ENCODE data around the gene C11orf71.

Gene C11orf71, protein sequence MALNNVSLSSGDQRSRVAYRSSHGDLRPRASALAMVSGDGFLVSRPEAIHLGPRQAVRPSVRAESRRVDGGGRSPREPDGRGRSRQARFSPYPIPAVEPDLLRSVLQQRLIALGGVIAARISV

DNA sequence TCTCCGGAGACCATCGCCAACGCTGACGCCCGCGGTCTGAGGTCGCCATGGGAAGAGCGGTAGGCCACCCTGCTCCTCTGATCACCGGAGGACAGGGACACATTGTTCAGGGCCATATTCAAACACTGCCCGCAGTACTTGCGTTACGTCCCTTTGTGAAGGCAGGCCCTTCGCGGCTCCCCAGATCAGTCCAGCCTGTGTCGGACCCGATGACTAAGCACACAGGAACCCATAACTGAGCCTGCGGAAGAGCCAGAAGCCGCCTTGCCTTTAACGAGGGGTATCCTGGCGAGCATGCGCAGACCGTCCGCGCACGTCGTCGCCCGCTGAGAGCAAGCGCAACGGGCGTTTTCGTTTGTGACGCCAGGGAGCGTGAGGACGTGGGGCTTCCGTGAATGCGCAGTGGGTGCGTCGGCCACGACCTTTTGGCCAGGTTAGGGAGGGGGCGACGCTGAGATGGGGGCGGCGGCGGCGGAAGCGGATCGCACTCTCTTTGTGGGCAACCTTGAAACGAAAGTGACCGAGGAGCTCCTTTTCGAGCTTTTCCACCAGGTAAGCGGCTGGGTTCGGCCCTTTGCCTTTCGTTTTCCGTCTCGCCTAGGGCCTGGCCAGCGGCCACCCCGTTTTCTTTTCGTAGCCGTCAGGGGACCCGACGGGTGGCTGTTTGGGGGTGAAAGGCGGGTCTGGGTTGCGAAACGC lies at the start of gene C11orf71, which contains the start of gene RBM7:
Gene C11orf71, minus strand, starts transcription at position 296 of the 699 bp plus-strand sequence. Its CDS starts 180 bp downstream, at position 116.
Gene RBM7, plus strand, starts transcription at position 451 of the 699 bp plus-strand sequence. Its CDS starts 6 bp downstream, at position 457.
- H3K27me3 Mint-ChIP-seq, result no peaks in the 10 kb centered on the region
- H3K27ac Mint-ChIP-seq (ENCODE audit: low read depth), result peak within 1 kb of the TSS; percentile 98
- DNase-seq (ENCODE audit: low spot score in 2 of 2) (peak; percentile 94 to 95), ATAC-seq (replicated peaks; ENCODE audit: extremely low read depth, poor library complexity, severe bottlenecking) (peak; percentile 92)
- H3K36me3 Mint-ChIP-seq (ENCODE audit: insufficient read depth), result peaks cover 31% of the 10 kb centered on the region
- peaks cover 52% of the 10 kb centered on the region for H3K4me1 Mint-ChIP-seq
- peak within 1 kb of the TSS; percentile 89 for H3K4me3 Mint-ChIP-seq
- H3K9me3 Mint-ChIP-seq, result no peaks in the 10 kb centered on the region

DNA sequence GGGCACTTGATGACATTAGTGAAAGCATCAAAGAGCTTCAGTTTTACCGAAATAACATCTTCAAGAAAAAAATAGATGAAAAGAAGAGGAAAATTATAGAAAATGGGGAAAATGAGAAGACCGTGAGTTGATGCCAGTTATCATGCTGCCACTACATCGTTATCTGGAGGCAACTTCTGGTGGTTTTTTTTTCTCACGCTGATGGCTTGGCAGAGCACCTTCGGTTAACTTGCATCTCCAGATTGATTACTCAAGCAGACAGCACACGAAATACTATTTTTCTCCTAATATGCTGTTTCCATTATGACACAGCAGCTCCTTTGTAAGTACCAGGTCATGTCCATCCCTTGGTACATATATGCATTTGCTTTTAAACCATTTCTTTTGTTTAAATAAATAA lies 49.5 kb upstream of the C11orf71 start:
- ATAC-seq (replicated peaks; ENCODE audit: extremely low read depth, poor library complexity, severe bottlenecking) (no peak), DNase-seq (ENCODE audit: low spot score in 2 of 2) (no peak)
- Mint-ChIP-seq H3K27me3 (no peaks in the 10 kb centered on the region), H3K4me1 (peaks cover 6% of the 10 kb centered on the region), H3K36me3 (ENCODE audit: insufficient read depth) (peaks cover 14% of the 10 kb centered on the region), H3K9me3 (no peaks in the 10 kb centered on the region), H3K27ac (ENCODE audit: low read depth) (no peak overlapping the region), H3K4me3 (no peak overlapping the region)

DNA sequence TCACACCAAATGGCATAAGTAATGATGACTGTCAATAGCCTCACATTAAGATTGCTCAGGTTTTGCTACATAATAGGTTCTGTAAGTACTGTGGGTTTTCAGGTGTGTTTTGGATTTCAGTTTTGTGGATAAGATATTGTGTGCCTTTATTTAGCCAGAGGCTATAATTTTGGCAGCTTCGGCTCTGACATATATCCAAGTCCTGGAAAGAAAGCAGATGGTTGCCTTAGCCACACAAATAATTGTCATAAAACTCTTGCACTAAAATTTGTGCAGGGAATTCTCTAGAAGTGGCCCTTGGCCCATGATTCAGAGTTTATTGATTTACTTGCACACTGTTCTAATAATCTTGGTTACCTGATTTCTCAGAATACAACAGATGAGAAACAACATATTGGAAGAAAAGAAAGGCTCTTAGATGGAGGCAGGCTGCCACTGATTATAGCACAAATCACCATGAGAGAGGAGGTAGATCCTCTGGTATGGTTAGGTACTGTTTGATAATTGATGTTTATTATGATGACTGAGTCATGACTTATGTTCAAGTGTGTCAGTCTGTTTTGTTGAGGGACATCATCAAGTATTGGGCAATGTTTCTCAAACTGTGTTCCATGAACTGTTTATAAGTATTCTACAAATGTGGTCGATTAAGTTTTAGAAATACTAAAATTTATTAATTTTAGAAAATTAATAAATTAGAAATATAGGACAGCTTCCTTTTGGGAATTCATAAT lies 48.6 kb upstream of the C11orf71 start:
- Mint-ChIP-seq H3K36me3 (ENCODE audit: insufficient read depth) (peaks cover 14% of the 10 kb centered on the region), H3K4me3 (no peak overlapping the region), H3K4me1 (peaks cover 6% of the 10 kb centered on the region), H3K27ac (ENCODE audit: low read depth) (no peak overlapping the region), H3K9me3 (no peaks in the 10 kb centered on the region), H3K27me3 (no peaks in the 10 kb centered on the region)
- DNase-seq (ENCODE audit: low spot score in 2 of 2) (no peak), ATAC-seq (replicated peaks; ENCODE audit: extremely low read depth, poor library complexity, severe bottlenecking) (no peak)

DNA sequence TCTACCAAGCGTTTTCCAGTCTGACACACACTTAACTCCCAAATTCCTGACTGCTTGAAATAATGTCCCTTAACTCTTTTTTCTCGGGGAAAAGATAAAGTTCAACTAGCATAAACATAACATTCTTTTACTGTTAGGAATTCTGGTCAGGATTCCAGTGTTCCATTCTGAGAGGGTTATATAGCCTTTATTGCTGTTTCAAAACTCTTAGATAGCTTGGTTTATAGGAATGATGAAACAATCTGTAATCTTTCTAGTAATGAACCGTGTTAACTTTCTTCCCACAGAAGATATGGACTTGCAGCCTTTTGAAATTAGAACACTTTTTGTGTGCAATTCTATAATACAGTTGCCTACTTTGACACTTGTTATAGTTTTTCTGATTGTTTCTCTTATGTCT lies 47.6 kb upstream of the C11orf71 start:
- Mint-ChIP-seq H3K4me1 (peaks cover 6% of the 10 kb centered on the region), H3K4me3 (no peak overlapping the region), H3K27me3 (no peaks in the 10 kb centered on the region), H3K27ac (ENCODE audit: low read depth) (no peak overlapping the region), H3K36me3 (ENCODE audit: insufficient read depth) (peaks cover 14% of the 10 kb centered on the region), H3K9me3 (no peaks in the 10 kb centered on the region)
- no peak for DNase-seq (ENCODE audit: low spot score in 2 of 2)
- no peak for ATAC-seq (replicated peaks; ENCODE audit: extremely low read depth, poor library complexity, severe bottlenecking)

DNA sequence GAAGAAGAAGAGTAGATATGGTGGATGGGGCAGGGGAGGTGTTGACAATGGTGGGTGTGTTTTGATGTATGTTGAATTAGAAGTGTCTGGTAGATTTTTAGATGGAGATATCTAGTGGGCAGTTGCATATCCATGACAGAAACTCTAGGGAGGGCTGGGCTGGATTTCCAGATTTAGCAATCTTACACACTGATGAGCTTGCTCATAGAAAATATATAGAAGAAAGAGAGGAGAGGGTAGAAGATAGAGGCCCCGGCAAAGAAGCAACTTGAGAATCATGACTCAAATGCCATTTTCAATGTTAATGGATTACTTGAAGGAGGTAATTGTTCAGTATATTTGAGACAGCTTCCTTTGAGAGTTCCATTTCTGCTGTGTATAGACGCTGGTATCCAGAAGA lies 47.1 kb upstream of the C11orf71 start:
- no peaks in the 10 kb centered on the region for H3K27me3 Mint-ChIP-seq
- ATAC-seq (replicated peaks; ENCODE audit: extremely low read depth, poor library complexity, severe bottlenecking) (no peak), DNase-seq (ENCODE audit: low spot score in 2 of 2) (no peak)
- H3K9me3 Mint-ChIP-seq, result no peaks in the 10 kb centered on the region
- H3K4me3 Mint-ChIP-seq, result no peak overlapping the region
- H3K36me3 Mint-ChIP-seq (ENCODE audit: insufficient read depth), result peaks cover 14% of the 10 kb centered on the region
- H3K27ac Mint-ChIP-seq (ENCODE audit: low read depth), result no peak overlapping the region
- H3K4me1 Mint-ChIP-seq, result peaks cover 6% of the 10 kb centered on the region

DNA sequence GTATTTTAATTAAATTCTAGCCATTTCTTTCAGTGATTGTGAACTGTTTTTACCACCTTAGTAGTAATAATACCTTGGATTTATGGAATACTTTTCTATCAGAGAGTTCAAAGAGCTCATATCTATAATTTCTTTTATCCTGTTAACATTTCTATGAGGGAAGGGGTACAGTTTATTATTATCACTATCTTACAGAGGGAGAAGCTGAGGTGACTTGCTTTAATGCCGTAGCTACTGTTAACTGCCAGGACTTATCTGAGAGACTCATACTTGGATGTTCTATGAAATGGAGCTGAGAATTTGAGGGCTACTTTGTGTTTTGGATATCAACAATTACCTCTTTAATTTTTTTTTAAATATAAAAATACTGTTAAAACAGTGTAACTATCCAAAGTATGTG lies 42.2 kb upstream of the C11orf71 start:
- Mint-ChIP-seq H3K27ac (ENCODE audit: low read depth) (no peak overlapping the region), H3K9me3 (no peaks in the 10 kb centered on the region), H3K36me3 (ENCODE audit: insufficient read depth) (peaks cover 17% of the 10 kb centered on the region), H3K27me3 (no peaks in the 10 kb centered on the region), H3K4me3 (no peak overlapping the region), H3K4me1 (peaks cover 39% of the 10 kb centered on the region)
- no peak for ATAC-seq (replicated peaks; ENCODE audit: extremely low read depth, poor library complexity, severe bottlenecking)
- DNase-seq (ENCODE audit: low spot score in 2 of 2), result no peak

DNA sequence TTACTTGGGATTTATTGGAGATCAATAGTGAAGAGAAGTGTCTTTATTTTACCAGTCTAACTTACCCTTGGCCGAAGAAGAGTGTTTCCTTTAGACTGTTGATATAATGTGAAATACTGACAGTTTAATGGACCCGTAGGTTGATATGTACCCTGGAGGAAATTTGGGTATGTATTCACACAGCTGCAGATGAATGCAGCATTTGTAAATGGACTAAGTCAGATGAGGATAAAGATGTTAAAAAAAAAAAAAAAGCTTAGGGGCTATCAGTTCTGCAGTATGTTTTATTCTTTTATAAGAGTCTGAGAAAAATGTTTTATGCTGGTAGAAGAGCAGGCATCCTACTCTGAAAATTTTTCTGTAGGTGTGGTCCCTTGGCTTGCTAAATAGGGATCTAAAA lies 41.6 kb upstream of the C11orf71 start:
- ATAC-seq (replicated peaks; ENCODE audit: extremely low read depth, poor library complexity, severe bottlenecking), result no peak
- DNase-seq (ENCODE audit: low spot score in 2 of 2), result no peak
- no peaks in the 10 kb centered on the region for H3K27me3 Mint-ChIP-seq
- peak overlapping the region; percentile 12 for H3K27ac Mint-ChIP-seq (ENCODE audit: low read depth)
- no peaks in the 10 kb centered on the region for H3K9me3 Mint-ChIP-seq
- H3K4me1 Mint-ChIP-seq, result peaks cover 39% of the 10 kb centered on the region
- H3K4me3 Mint-ChIP-seq, result no peak overlapping the region
- H3K36me3 Mint-ChIP-seq (ENCODE audit: insufficient read depth), result peaks cover 15% of the 10 kb centered on the region

DNA sequence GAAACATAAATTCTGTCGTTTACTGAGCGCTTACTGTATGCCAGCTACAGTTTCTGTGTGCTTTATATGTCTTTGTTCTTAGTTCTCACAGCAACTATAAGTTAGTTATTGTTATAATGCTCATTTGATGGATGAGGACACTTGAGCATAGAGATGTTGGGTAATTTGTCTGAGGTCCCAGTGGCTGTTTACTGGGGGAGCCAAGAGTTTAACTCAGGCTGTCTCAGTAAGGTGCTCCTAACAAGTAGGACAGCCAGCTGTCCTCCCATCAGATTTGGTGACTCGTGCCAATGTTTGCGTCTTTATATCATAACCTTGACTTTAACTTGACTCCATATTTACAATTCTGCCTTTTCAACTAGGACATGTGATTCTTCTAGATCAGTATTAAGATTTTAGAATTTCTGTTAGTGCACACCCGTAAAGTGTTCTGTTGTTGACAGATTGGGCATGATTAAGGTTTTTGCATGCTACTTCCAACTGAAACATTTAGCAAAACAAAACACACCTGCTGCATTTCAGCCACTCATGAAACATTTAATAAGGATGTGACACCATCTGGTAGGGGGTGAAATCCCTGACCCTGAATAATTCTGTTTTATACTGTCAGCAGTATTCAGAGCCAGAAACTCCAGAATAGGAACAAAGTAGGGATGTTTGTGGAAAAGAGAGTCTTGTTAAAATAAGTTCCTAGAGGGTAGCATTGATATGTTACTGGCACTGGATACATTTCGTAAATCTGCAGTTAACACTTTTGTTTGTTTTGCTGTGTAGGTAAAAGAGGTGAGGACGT lies 40.9 kb upstream of the C11orf71 start:
- peaks cover 33% of the 10 kb centered on the region for H3K4me1 Mint-ChIP-seq
- no peak for DNase-seq (ENCODE audit: low spot score in 2 of 2)
- H3K9me3 Mint-ChIP-seq, result no peaks in the 10 kb centered on the region
- H3K4me3 Mint-ChIP-seq, result no peak overlapping the region
- no peak for ATAC-seq (replicated peaks; ENCODE audit: extremely low read depth, poor library complexity, severe bottlenecking)
- no peaks in the 10 kb centered on the region for H3K27me3 Mint-ChIP-seq
- H3K36me3 Mint-ChIP-seq (ENCODE audit: insufficient read depth), result peaks cover 10% of the 10 kb centered on the region
- H3K27ac Mint-ChIP-seq (ENCODE audit: low read depth), result peak overlapping the region; percentile 12

DNA sequence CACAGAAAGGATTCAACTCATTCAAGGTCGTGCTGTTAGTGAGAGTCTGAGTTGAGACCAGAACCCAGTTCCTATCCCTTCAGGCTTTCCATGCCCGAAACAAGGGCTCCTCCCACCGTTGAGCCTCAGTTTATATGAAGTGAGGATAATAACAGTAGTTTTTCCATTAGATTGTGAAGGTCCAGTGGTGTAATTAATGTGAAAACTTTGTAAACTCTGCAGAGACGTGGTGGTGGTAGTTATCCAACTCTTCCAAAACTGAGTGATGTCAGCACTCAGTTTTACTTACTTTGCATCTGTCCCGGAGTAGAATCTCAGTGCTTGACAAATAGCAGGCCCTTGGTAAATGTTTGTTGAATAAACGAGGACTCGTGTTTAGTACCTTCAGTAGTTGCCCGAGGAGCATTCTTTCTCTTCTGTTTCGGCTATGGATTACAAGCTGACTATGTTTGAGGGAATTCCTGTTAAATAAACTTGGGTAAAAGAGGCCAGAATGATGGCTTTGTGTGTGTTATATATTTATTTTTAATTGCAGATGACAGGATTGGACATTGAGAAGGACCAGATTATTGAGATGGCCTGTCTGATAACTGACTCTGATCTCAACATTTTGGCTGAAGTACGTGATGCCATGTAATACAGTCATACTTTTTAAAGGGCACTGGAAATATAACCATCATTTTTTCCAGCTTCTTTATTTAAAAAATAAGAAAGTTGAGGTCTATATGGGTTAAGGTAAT lies 40.0 kb upstream of the C11orf71 start:
- no peak for ATAC-seq (replicated peaks; ENCODE audit: extremely low read depth, poor library complexity, severe bottlenecking)
- peaks cover 33% of the 10 kb centered on the region for H3K4me1 Mint-ChIP-seq
- DNase-seq (ENCODE audit: low spot score in 2 of 2), result no peak
- H3K27ac Mint-ChIP-seq (ENCODE audit: low read depth), result peak overlapping the region; percentile 94
- no peaks in the 10 kb centered on the region for H3K9me3 Mint-ChIP-seq
- peak overlapping the region; percentile 100 for H3K4me3 Mint-ChIP-seq
- no peaks in the 10 kb centered on the region for H3K27me3 Mint-ChIP-seq
- H3K36me3 Mint-ChIP-seq (ENCODE audit: insufficient read depth), result peaks cover 8% of the 10 kb centered on the region

DNA sequence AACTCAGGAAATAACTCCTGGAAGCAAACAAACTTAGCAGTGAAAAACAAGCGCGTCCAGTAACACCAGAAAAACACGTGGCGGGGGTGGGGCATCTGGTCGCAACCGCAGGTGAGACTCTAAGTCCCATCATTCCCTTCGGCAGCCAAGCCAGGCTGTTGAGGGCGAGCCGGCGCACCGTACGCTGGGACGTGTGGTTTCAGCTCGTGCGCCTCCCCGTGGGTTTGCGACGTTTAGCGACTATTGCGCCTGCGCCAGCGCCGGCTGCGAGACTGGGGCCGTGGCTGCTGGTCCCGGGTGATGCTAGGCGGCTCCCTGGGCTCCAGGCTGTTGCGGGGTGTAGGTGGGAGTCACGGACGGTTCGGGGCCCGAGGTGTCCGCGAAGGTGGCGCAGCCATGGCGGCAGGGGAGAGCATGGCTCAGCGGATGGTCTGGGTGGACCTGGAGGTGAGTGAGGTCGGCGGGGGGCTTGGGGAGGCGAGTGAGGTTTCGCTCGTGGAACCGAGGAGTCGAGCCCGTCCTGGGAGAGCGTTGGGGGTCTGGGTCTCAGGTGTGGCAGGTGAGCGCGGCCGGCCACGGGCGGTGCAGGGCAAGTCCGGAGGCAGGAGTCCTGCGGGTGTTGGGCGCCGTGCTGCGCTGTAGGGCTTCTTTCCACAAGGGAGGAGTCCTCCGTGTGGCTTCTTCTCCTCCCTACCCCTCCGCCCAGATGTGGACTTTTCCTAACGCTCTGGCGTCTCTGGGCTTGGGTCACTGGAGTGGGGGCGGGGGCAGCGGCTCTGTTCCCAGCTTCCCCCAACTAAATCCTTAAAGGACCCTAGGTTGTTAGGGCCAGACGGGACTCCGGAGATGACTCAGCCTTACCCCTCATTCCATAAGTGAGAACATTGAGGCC lies 39.2 kb upstream of the C11orf71 start, which contains the start of gene REXO2:
Gene REXO2, plus strand, starts transcription at position 239 of the 892 bp plus-strand sequence. Its CDS starts 62 bp downstream, at position 301.
- H3K4me1 Mint-ChIP-seq, result peaks cover 33% of the 10 kb centered on the region
- peaks cover 8% of the 10 kb centered on the region for H3K36me3 Mint-ChIP-seq (ENCODE audit: insufficient read depth)
- peak within 1 kb of the TSS; percentile 94 for H3K27ac Mint-ChIP-seq (ENCODE audit: low read depth)
- no peaks in the 10 kb centered on the region for H3K9me3 Mint-ChIP-seq
- DNase-seq (ENCODE audit: low spot score in 2 of 2), result peak; percentile 88
- peak; percentile 99 for ATAC-seq (replicated peaks; ENCODE audit: extremely low read depth, poor library complexity, severe bottlenecking)
- peak within 1 kb of the TSS; percentile 100 for H3K4me3 Mint-ChIP-seq
- H3K27me3 Mint-ChIP-seq, result no peaks in the 10 kb centered on the region

DNA sequence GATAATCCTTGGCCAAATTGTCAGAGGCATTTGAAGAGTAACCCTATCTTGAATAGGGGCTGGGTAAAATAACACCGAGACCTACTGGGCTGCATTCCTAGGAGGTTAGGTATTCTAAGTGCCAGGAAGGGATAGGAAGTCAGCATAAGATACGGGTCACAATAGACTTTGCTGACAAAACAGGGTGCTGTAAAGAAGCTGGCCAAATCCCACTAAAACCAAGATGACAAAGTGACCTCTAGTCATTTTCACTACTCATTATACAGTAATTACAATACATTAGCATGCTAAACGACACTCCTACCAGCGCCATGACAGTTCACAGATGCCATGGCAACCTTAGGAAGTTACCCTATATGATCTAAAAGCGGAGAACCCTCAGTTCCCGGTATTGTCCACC lies 38.0 kb upstream of the C11orf71 start:
- ATAC-seq (replicated peaks; ENCODE audit: extremely low read depth, poor library complexity, severe bottlenecking) (no peak), DNase-seq (ENCODE audit: low spot score in 2 of 2) (no peak)
- peaks cover 33% of the 10 kb centered on the region for H3K4me1 Mint-ChIP-seq
- no peak overlapping the region for H3K27ac Mint-ChIP-seq (ENCODE audit: low read depth)
- H3K9me3 Mint-ChIP-seq, result no peaks in the 10 kb centered on the region
- no peaks in the 10 kb centered on the region for H3K27me3 Mint-ChIP-seq
- H3K36me3 Mint-ChIP-seq (ENCODE audit: insufficient read depth), result peaks cover 8% of the 10 kb centered on the region
- no peak overlapping the region for H3K4me3 Mint-ChIP-seq
